Measurements from ENCODE around the gene CNOT6L. TPM values are rescaled to one million over a fixed set of nuclear protein-coding genes. Genes with fewer than 3 reads are reported as not detected.
"Not testable (repeated sequence)": the region's sequence is repeated elsewhere in the genome, so short reads cannot be mapped to it uniquely, and the experiment has no call there.

The CNOT6L gene
- total RNA-seq, result 10 to 100 TPM; 24.1 to 26.0 TPM
- long read RNA-seq, full-length matches to known transcripts, result 1 of 3 reads
- long read RNA-seq, partial matches to known transcripts, result 1 of 3 reads
- long read RNA-seq, other reads (novel, unspliced or antisense), result 1 of 3 reads

- peak; percentile 72 to 84 for ATAC-seq
- intact Hi-C loops (cut with DNase I), result no loop called here
- DNase-seq, result peak; percentile 85
These were observed at the start of gene CNOT6L for GRCh38 chr4:77818602-77819403. TSS of gene CNOT6L (minus strand) at chr4:77819368. CDS start at chr4:77819308, 60 bp downstream.

GRCh38 chr4:77865259-77865658 is 46.1 kb upstream of the CNOT6L start:
- DNase-seq (no peak), ATAC-seq (no peak)
- intact Hi-C loops (cut with DNase I), result no loop called here

- intact Hi-C loops (cut with DNase I); ATAC-seq; DNase-seq: not testable (repeated sequence)
These were observed 44.2 kb upstream of the CNOT6L start for GRCh38 chr4:77863341-77863740.

GRCh38 chr4:77862478-77863216 is 43.5 kb upstream of the CNOT6L start, which contains the start of gene MRPL1:
TSS of gene MRPL1 (plus strand) at chr4:77862830. CDS start at chr4:77862849, 19 bp downstream.
- intact Hi-C loops (cut with DNase I), result no loop called here
- peak; percentile 97 to 98 for ATAC-seq
- peak; percentile 91 for DNase-seq

GRCh38 chr4:77861495-77861894 is 42.3 kb upstream of the CNOT6L start:
- ATAC-seq, result no peak
- DNase-seq, result no peak
- intact Hi-C loops (cut with DNase I), result loop anchor here in 1 of 2 donors (2.0 kb wide), 1 partner anchor 41 kb away; no protein-coding TSS in a partner anchor

- ATAC-seq (no peak), DNase-seq (no peak)
- intact Hi-C loops (cut with DNase I), result no loop called here
These were observed 40.1 kb upstream of the CNOT6L start for GRCh38 chr4:77859256-77859655.

- DNase-seq, result no peak
- intact Hi-C loops (cut with DNase I), result no loop called here
These were observed 37.0 kb upstream of the CNOT6L start for GRCh38 chr4:77856152-77856551.

GRCh38 chr4:77854431-77855111 is 35.4 kb upstream of the CNOT6L start:
- ATAC-seq, result peak; percentile 68 to 71
- DNase-seq, result no peak
- intact Hi-C loops (cut with DNase I), result no loop called here

More at GRCh38 chr4:77856152-77856551, 37.0 kb upstream of the CNOT6L start:
- ATAC-seq, result no peak

- DNase-seq (no peak), ATAC-seq (peak in 1 of 2 donors; percentile 80)
- intact Hi-C loops (cut with DNase I), result no loop called here
These were observed 33.8 kb upstream of the CNOT6L start for GRCh38 chr4:77852892-77853495.

GRCh38 chr4:77849278-77849965 is 30.3 kb upstream of the CNOT6L start:
- ATAC-seq (no peak), DNase-seq (no peak)
- intact Hi-C loops (cut with DNase I), result no loop called here

- intact Hi-C loops (cut with DNase I), result no loop called here
- DNase-seq, result no peak
- ATAC-seq, result no peak
These were observed 29.3 kb upstream of the CNOT6L start for GRCh38 chr4:77848508-77848907.

GRCh38 chr4:77845929-77846328 is 26.8 kb upstream of the CNOT6L start:
- intact Hi-C loops (cut with DNase I), result no loop called here
- ATAC-seq (no peak), DNase-seq (no peak)

- intact Hi-C loops (cut with DNase I), result no loop called here
- ATAC-seq (no peak), DNase-seq (no peak)
These were observed 26.2 kb upstream of the CNOT6L start for GRCh38 chr4:77845400-77845799.

GRCh38 chr4:77844363-77844762 is 25.2 kb upstream of the CNOT6L start:
- intact Hi-C loops (cut with DNase I), result no loop called here
- DNase-seq (no peak), ATAC-seq (no peak)

- DNase-seq, result no peak
- no peak for ATAC-seq
- intact Hi-C loops (cut with DNase I), result no loop called here
These were observed 24.5 kb upstream of the CNOT6L start for GRCh38 chr4:77843628-77844027.

- ATAC-seq, result no peak
- DNase-seq, result no peak
- intact Hi-C loops (cut with DNase I), result no loop called here
These were observed 15.2 kb upstream of the CNOT6L start for GRCh38 chr4:77834403-77834802.

- intact Hi-C loops (cut with DNase I), result no loop called here
- ATAC-seq (no peak), DNase-seq (no peak)
These were observed 14.1 kb upstream of the CNOT6L start for GRCh38 chr4:77833126-77833724.

GRCh38 chr4:77827343-77827742 is 8.2 kb upstream of the CNOT6L start:
- DNase-seq, result no peak
- no peak for ATAC-seq
- intact Hi-C loops (cut with DNase I), result no loop called here
